Measurements from ENCODE around the gene PSIP1.
"Not testable (repeated sequence)": the region's sequence is repeated elsewhere in the genome, so short reads cannot be mapped to it uniquely, and the experiment has no call there.

The PSIP1 gene

DNA sequence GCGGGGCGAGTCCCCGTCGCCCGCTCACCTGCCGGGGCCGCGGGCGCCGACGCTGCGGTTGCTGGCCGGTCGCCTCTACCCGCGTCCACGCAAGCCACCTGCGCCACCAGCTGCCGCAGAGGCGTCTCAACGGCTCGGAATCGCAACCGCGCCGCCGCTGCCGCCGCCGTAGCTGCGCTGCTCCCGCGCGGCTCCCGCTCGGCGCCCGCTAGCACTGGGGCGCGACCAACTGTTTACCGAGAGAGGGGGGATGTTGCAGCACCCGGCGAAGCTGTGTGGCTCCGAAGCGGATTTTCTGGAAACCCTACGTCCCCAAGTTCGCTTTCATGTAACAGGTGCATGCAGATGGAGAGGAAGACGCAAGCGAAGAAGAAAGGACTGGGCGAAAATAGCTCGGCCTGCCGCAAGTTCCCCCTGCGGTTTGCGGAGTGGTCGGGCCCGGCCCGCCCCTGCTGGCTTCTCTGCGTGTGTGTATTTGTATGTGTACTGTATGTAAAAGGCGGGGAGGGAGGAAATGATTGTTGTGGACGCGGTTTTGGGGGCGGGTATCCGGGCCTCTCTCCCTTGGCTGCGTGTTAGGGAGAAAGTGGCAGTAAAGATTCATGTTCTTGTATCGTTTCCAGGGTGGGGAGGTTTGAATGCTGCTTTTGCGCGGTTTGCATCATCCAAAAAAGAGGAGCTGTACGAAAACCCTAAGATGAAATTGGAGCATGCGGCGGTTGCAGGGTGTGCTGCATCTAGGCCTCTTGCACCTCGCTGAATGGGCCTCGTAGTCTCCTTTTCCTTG, at the start of gene PSIP1:
Gene PSIP1 (minus strand): TSS at position 182 of the 787 bp plus-strand sequence. CDS start 782 bp downstream, outside the sequence.
- peak; percentile 93 for DNase-seq (ENCODE audit: low read depth, low spot score)

- no peak for DNase-seq (ENCODE audit: low read depth, low spot score)
Observed at GRCh38 chr9:15553528-15553898, 42.7 kb upstream of the PSIP1 start.

DNA sequence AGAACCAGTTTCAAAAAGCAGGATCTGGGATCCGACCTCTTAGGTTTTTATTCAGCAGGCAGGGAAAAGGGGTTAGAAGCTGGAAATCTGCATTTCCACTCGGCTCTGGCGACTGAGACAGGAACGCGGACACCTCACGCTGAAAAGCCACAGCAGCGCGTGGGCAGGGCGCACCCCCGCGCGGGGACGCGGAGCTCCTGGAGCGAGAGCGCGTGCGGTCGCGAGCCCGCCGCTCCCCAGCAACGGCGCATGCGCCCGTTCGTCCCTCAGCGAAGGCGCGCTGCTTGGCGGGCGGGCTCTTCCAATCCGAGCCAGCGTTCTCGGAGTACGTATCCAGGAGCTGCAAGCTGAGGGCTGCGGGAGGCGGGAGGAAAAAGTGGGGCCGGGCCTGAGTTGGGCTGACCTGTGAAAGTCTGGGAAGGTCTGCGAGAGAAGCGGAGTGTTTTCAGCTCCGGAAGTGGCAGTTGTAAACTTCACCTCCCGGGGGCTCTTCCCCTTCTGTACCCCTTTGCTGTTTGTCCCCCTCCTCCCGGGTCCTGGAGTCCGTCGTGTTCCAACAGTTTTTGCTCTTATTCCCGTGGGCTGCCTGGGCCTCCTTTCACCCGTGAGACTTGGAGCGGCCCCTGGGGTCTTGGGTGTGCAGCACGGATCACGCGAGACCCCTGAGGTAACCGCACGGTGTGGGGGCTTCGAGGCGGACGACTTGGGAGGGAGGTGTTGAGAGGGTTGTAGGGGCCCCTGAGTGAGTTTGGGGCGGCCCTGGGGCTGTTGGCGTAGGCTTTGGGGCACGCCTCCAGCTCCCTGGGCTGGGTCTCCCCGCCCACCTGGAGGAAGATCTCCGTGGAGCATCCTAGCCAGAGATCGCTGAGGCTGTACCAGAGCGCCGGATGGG, 42.1 kb upstream of the PSIP1 start, which contains the start of gene CCDC171:
Gene CCDC171 (plus strand): TSS at position 408 of the 892 bp plus-strand sequence. CDS start 11,046 bp downstream, outside the sequence.
- DNase-seq (ENCODE audit: low read depth, low spot score): peak; percentile 97

GRCh38 chr9:15549611-15550010, 38.8 kb upstream of the PSIP1 start:
- no peak for DNase-seq (ENCODE audit: low read depth, low spot score)

DNA sequence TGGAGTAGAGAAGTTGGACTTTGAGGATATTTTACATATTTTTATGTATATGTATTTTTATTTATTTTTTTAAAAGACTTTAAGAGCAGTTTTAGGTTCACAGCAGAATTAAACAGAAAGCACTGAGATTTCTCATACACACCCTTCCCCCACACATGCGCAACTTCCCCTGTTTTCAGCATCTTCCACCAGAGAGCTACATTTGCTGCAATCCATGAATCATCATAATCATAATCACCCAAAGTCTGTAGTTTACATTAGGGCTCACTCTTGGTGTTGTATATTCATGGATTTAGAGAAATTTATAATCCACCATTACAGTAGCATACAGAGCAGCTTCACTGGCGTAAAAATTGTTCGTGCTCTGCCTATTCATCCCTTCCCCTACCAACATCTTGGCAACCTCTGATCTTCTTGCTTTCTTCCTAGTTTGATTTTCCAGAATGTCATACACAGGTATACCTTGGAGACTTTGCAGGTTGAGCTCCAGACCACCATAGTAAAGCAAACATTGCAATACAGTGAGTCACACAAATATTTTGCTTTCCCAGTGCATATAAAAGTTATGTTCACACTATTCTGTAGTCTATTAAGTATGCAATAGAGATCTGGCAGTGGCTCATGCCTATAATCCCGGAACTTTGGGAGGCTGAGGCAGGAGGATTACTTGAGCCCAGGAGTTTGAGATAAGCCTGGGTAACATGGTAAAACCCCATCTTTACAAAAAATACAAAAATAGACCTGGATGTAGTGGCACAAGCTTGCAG, 32.5 kb upstream of the PSIP1 start:
- no peak for DNase-seq (ENCODE audit: low read depth, low spot score)

GRCh38 chr9:15542624-15543023, 31.9 kb upstream of the PSIP1 start:
- DNase-seq (ENCODE audit: low read depth, low spot score): no peak

GRCh38 chr9:15541872-15542271, 31.1 kb upstream of the PSIP1 start:
- DNase-seq (ENCODE audit: low read depth, low spot score): peak; percentile 11

GRCh38 chr9:15531380-15531779, 20.6 kb upstream of the PSIP1 start:
- DNase-seq (ENCODE audit: low read depth, low spot score): no peak

GRCh38 chr9:15529566-15530324, 19.0 kb upstream of the PSIP1 start:
- no peak for DNase-seq (ENCODE audit: low read depth, low spot score)

GRCh38 chr9:15527035-15527434, 16.3 kb upstream of the PSIP1 start:
- not testable (repeated sequence) for DNase-seq (ENCODE audit: low read depth, low spot score)

DNA sequence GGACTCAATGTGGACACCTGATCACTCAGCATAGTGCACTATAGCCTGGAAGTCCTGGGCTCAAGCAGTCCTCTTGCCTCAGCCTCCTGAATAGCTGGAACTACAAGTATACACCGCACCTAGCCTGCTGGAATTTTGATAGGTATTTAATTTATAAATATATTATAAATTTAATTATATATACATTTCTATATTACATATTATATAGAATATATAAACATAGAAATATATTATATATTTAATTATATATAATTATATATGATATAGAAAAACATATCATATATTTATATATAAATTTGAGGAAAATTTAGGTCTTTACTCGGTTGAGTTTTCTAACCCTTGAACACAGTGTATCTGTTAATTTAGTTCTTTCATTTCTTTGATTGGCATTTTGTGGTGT, 15.2 kb upstream of the PSIP1 start:
- no peak for DNase-seq (ENCODE audit: low read depth, low spot score)

GRCh38 chr9:15524845-15525455, 14.2 kb upstream of the PSIP1 start:
- no peak for DNase-seq (ENCODE audit: low read depth, low spot score)

DNA sequence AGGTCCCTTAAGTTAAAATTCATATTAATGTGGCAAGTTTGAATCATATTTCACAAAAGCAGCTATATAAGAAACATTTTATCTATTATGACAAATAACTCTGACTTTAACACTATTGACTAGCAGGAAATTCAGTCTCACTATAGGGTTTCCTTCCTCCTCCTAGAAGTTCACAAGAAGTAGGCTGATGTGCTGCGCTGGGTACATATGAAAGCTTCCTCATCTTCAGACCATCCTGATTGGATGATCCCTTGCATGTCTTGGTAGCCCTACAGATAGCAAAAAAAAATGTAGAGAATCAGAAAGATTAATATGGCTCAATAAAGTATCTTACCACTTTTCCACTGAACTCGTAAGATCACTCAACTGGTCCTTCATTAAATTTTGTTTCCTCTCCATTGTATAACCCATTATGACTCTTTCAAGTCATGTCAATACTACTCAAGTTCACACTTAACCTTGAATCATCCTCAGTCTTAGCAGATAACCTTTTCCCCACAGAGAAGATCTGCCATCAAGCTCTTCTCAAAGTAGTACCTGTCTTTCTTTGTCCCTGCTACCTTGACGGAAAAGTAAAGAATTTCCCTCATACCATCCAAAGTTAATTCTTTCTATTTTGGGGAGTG, 11.5 kb upstream of the PSIP1 start:
- DNase-seq (ENCODE audit: low read depth, low spot score): no peak

DNA sequence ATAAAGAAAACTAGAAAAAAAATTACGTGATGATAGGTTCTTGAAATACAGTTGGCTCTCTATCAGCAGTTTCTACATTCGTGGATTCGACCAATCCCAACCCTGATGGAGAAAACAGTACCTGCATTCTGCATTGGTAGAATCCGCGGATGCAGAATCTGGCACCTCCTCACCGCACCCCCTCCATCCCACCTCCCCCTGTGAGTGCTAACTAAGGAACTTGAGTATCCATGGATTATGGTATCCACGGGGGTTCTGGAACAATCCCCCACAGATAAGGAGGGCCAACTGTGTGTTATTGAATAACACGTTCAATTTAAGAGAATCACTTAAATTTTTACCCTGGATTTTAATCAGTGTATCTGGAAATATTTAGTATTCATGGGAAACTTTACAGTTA, 10.5 kb upstream of the PSIP1 start:
- DNase-seq (ENCODE audit: low read depth, low spot score): no peak

- DNase-seq (ENCODE audit: low read depth, low spot score): no peak
Observed at GRCh38 chr9:15519831-15520230, 9.1 kb upstream of the PSIP1 start.

DNA sequence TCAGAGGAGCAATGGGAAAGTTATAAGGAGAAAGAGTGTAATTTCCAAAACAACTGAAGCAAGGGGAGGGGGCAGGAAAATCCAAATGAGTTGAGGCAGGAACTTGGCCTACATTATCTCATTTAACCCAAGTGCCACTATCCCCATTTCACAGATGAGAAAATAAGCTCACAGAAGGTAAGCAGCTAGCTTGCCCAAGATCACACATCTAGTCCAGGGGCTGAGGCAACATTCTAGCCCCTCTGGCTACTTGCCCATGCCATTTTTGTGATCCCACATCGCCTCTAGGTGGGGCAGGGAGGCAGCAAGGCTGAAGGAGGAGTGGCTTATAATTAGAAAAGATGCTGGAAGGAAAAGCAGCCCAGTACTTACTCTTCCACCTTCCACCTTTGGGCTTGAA, 2.6 kb upstream of the PSIP1 start:
- peak; percentile 72 for DNase-seq (ENCODE audit: low read depth, low spot score)

DNA sequence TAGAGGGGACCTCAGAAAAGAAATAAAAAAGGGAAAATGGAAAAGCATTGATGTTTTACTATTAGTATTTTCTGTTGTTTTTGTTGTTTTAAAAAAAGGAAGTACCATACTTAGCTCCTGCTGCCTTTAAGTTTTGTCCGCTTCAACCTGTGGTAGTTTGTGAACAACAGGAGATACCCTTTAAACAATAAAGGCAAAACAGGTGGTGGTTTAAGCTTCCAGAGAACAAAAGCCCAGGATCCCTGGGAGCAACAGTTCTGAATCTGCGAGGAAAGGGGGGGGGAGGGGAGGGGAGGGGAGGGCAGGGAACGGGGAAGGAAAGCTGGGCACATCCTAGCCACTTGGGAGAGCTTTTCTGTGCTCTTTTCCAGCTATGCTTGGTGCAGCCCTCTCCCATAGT, 2.1 kb upstream of the PSIP1 start:
- DNase-seq (ENCODE audit: low read depth, low spot score): peak; percentile 15

DNA sequence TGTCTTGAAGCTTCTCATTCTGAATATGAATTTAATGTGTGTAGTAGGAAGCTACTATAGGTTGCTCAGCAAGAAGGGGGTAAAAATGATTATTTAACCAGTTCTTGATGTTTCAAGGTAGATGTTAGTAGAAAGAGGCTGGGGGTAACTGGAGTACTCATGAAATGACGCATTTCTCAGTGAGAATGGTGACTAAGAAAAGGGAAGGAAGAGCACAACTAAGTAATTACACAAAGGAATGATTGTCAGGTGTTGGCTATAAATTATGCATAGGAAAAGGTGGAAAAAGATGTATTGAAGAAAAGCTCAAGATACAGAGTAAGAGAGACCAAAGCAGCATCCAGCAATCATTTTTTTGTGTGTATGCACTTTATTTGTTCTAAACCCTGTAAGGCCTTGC, 1.4 kb upstream of the PSIP1 start:
- no peak for DNase-seq (ENCODE audit: low read depth, low spot score)

GRCh38 chr9:15509931-15510788, 610 bp downstream of the PSIP1 start:
- peak; percentile 54 for DNase-seq (ENCODE audit: low read depth, low spot score)
